ENCODE results near the gene USP36.

Gene USP36

DNA sequence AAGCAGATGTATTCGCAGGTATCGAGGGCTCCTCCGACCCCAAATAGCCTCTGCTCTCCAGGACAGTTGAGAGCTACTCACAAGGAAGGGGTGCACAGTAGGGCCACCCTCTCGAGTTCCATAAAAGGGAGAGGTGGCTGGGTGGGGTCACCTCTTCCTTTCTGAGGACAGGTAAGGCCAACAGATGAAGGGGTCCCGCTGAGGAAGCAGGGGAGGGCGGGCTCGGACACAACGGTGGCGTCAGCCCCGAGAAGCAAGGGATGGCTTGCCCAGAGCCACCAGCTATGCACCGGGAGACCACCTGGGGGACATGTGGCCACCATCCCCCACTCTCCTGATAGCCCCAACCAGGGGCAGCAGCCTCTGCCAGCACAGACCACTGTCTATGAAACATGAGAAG is 43.4 kb downstream of the USP36 start:
- no peak for DNase-seq (ENCODE audit: extremely low spot score)
- POLR2A ChIA-PET: no interaction called here
- CTCF ChIA-PET: interaction anchor here (0.7 to 1.4 kb wide), 3 partner anchors 13 to 437 kb away, joined by 3 read pairs; no protein-coding TSS in a partner anchor
- TF ChIP-seq, protein P1, sequence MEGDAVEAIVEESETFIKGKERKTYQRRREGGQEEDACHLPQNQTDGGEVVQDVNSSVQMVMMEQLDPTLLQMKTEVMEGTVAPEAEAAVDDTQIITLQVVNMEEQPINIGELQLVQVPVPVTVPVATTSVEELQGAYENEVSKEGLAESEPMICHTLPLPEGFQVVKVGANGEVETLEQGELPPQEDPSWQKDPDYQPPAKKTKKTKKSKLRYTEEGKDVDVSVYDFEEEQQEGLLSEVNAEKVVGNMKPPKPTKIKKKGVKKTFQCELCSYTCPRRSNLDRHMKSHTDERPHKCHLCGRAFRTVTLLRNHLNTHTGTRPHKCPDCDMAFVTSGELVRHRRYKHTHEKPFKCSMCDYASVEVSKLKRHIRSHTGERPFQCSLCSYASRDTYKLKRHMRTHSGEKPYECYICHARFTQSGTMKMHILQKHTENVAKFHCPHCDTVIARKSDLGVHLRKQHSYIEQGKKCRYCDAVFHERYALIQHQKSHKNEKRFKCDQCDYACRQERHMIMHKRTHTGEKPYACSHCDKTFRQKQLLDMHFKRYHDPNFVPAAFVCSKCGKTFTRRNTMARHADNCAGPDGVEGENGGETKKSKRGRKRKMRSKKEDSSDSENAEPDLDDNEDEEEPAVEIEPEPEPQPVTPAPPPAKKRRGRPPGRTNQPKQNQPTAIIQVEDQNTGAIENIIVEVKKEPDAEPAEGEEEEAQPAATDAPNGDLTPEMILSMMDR (IDR thresholded peaks at IDR 0.05; ENCODE audit: control extremely low read depth, extremely low read depth, low read depth, missing control alignments): no peak

DNA sequence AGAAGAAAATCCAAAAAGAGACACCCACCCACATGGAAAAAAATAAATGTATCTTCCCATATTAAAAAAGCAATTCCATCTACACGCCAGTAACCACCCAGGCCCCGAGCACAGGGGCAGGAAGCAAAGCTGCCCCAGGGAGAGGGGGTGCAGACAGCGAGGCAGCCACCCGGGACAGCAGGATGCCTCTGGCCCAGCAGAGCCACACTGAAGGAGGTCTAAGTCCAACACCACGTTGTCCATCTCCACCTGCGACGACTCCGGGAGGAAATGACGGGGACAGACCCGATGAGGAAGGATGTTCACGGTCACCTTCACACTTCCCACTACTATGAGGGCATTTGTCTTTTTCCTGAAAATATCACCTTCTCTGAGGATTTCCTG is 44.1 kb downstream of the USP36 start:
- POLR2A ChIA-PET: no interaction called here

DNA sequence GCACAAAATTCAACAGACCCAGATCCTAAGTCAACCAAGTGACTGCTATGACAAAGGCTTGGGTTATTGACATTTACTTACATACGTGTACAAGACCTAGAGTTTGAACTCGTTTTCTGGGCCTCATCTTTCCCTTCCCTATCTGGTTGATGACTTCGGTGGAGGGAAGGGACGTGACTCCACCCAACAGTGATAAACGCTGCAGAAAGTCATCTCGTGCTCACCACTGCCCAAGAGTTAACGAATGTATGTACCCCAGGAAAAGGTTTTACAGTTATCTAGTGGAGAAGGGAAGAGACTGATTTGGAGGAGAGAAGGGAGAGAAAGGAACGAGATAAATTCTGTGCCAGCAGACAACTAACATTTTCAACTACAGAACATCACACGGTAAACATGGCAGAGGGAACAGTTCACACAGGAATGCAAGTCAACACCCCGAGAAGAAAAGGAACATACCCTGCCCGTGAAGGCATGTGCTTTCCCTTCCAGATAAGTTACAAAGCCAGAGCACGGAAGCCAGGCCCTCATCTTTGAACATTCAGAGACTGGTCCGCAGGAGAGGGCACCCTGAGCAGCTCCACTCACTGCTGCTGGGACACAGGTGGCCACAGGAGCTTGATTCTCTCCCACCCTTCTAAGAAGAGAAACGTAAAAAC is 44.6 kb downstream of the USP36 start:
- TF ChIP-seq, protein P1 (IDR thresholded peaks at IDR 0.05; ENCODE audit: control extremely low read depth, extremely low read depth, low read depth, missing control alignments): no peak
- ChIA-PET CTCF (interaction anchor here (0.8 to 1.4 kb wide), 2 partner anchors 11 to 435 kb away, joined by 3 to 4 read pairs; no protein-coding TSS in a partner anchor), POLR2A (interaction anchor here (0.6 kb wide), 1 partner anchor 10 kb away, joined by 5 read pairs; no protein-coding TSS in a partner anchor)
- DNase-seq (ENCODE audit: extremely low spot score): no peak

More for the DNA sequence above, 44.1 kb downstream of the USP36 start:
- CTCF ChIA-PET: interaction anchor here (0.9 to 1.4 kb wide), 2 partner anchors 12 to 436 kb away, joined by 3 read pairs; no protein-coding TSS in a partner anchor
- TF ChIP-seq, protein P1 (IDR thresholded peaks at IDR 0.05; ENCODE audit: control extremely low read depth, extremely low read depth, low read depth, missing control alignments): no peak
- no peak for DNase-seq (ENCODE audit: extremely low spot score)

DNA sequence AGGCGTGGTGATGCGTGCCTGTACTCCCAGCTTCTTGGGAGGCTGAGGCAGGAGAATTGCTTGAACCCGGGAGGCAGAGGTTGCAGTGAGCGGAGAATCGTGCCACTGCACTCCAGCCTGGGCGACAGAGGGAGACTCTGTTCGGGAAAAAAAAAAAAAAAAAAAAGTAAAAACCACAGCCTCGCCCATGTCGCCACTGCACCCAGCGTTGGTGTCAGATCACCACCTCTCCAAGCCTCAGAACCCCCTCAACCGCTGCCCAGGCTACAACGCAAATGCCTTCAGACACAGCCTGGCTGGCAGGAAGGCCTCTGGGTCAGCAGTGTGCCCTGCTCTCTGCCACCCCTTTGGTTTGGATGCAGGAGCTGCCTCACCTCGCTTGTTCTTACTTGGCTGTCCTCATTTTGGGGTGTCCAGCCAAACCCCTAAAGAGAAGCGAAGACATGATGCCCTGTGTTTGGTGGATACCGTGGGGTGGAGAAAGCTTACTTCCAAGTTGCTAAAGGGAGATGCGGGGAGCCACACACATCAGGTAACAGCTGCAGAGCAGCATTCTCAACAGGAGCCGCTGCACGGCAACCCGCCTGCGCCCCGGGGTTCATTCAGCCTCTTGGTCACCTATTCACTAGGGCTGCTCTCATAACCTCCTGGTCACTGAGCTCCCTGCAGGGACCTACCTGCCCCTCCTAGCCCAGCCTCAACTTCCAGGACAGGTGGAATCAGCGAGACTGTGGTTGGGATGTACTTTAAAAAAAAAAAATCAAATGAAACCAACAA is 45.6 kb downstream of the USP36 start:
- ChIA-PET POLR2A (no interaction called here), CTCF (interaction anchor here (0.8 to 1.1 kb wide), 2 partner anchors 10 to 12 kb away, joined by 3 to 4 read pairs; no protein-coding TSS in a partner anchor)
- TF ChIP-seq, protein P1 (IDR thresholded peaks at IDR 0.05; ENCODE audit: control extremely low read depth, extremely low read depth, low read depth, missing control alignments): no peak
- DNase-seq (ENCODE audit: extremely low spot score): no peak

DNA sequence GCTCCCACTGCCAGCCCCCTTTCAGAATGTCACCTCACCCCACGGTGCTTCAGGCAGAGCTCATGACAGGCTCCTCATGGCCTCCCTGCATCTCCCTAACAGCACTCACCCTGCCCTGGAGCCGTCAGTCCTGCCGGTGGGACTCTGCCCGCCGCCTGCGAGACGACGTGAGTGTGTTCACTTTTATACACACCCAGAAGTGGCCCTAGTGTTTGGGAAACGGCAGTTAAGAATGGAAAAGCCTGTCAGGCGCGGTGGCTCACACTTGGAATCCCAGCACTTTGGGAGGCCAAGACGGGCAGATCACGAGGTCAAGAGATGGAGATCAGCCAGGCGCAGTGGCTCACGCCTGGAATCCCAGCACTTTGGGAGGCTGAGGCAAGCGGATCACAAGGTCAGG is 46.2 kb downstream of the USP36 start:
- TF ChIP-seq, protein P1 (IDR thresholded peaks at IDR 0.05; ENCODE audit: control extremely low read depth, extremely low read depth, low read depth, missing control alignments): no peak
- ChIA-PET POLR2A (no interaction called here), CTCF (interaction anchor here (1.1 to 1.3 kb wide), 2 partner anchors 9 to 12 kb away, joined by 3 to 6 read pairs; no protein-coding TSS in a partner anchor)

GRCh38 chr17:78793968-78794367 is 46.6 kb downstream of the USP36 start:
- ChIA-PET CTCF (interaction anchor here (1.3 kb wide), 1 partner anchor 9 kb away, joined by 6 read pairs; no protein-coding TSS in a partner anchor), POLR2A (no interaction called here)
- TF ChIP-seq, protein P1 (IDR thresholded peaks at IDR 0.05; ENCODE audit: control extremely low read depth, extremely low read depth, low read depth, missing control alignments): no peak
- no peak for DNase-seq (ENCODE audit: extremely low spot score)

More for the DNA sequence above, 46.2 kb downstream of the USP36 start:
- no peak for DNase-seq (ENCODE audit: extremely low spot score)

All from GM10248 (cell line).